Measurements from ENCODE around the gene HEG1.

HEG1 gene

DNA sequence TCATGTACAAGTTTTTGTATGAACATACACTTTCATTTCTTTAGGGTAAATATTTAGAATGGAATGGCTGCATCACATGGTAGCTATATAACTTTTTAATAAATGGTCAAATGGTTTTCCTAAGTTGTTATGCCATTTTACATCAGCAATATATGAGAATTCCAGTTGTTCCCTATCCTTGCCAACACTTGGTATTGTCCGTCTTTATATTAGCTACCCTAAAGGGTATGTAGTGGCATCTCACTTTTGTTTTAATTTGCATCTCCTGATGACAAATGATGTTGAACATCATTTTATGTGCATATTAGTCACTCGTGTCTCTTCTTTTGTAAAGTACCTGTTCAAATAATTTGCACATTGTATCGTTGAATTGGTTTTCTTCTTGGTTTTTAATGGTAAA is 118.7 kb downstream of the HEG1 start:
- no peak for DNase-seq

DNA sequence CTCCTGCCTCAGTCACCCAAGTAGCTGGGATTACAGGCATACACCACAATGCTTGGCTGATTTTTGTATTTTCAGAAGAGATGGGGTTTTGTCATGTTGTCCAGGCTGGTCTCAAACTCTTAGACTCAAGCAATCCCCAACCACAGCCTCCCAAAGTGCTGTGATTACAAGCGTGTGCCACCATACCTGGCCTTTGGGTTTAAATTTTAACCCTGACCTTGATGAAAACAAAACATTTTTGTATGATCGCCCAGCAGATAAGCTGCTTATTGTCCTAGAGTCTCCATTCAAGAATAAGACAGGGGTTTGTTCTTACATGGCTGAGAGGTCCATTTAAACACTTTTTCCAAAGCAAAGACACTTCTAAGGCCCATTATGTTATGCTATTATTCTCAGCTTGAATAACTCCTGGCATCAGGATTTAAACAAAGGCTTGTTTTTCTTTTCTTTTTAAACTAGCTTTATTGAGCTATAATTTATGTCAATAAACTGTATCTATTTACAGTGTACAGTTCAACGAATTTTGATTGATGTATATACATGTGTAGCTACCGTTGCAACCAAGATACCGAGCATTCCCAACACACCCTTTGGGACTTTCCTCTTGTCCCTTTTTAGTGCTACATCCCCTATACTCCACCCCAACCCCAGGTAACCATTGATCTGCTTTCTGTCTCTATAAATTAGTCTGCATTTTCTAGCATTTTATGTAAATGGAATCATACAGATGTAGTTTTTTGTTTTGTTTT is 119.8 kb downstream of the HEG1 start:
- no peak for DNase-seq

DNA sequence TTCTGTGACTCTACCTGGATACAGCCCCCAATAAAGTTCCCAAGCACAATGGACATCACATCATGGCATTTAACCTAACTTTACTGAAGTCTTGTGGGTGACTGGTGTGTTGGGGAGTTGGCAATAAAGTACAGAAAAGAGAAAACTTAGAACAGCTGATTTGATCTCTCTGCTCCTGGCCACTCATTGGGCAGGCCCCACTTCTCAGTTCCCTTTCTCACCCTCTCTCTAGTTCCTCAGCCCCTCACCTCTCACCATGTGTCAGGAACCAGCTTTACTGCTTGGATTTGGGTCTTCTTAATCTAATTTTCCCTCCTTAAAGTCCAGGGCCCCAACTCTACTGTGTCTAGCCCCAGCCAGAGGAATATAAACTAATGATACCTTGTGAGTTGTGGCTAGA is 120.5 kb downstream of the HEG1 start:
- no peak for DNase-seq

DNA sequence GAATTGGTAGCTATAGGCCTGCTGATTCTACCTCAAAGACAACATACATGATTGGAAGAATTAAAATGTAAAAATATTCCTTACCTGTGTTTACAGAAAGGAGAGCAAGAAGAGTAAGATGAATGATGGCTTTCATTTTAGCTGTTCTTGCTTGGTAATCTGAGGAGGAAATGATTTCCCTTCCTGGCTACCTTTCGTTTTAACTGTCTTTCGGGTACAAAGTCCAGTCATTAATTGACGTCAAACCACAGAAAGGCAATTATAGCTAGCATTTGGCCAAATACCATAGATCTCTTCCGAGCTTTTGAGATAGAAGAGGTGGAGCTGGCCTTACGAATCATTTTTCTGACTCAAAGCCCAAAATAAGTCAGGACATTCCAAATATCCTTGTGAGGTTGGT is 121.2 kb downstream of the HEG1 start, which contains the start of gene MUC13:
TSS of gene MUC13 (minus strand) at position 175 of the 400 bp plus-strand sequence. CDS start at position 136, 39 bp downstream.
- no peak for DNase-seq

DNA sequence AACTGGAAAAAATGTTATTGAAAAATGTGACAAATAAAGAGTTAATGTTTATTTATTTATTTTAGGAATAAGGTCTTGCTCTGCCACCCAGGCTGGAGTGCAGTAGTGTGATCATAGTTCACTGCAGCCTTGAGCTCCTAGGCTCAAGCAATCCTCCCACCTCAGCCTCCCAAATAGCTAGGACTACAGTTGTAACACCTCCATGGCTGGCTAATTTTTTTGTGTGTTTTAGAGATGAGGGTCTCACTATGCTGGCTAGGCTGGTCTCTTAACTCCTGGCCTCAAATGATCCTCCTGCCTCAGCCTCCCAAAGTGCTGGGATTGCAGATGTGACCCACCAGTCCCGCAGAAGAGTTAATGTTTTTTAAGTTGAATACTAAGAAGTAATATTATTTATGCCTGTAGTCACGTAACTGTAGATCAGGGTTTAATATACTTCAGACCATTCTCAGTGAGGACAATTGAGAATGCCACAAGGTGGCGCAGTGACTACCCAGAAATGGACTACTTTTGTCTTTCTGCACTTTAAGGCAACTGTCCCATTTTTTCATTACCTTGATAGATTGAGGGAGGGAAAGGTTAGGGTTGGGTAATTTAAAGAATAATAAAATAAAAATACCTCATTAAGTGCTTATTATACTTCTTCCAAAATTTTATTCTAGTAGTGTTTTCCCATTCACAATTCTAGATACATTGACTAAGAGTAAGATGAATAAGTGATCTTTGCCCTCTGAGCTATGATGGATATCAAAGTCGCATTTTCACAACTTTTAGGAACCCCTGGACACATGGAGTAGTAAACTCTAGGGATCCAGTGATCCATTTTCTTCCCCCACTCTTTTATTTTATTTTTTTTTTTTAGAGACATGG is 127.2 kb downstream of the HEG1 start:
- DNase-seq = peak; percentile 20 to 80

DNA sequence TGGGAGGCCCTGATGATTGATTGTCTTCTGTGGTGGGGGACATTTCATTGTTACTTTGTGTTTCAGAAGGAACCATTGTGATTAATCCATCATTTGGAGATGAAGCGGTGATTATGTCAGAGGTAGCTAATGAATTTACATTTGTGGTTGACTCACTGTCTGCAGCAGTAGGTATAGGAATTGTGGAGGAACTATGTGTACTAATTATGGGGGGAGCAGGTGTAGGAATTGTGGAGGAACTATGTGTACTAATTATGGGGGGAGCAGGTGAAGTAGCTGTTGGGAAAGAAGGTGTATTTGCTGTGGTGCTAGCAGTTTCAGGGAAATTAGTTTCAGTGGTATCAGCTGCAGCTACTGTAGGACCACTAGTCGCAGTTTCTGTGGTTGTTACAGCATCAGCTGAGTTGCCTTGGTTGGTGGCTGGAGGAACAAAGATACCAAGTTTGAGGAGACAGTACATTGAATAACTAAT is 128.2 kb downstream of the HEG1 start:
- DNase-seq = no peak

DNA sequence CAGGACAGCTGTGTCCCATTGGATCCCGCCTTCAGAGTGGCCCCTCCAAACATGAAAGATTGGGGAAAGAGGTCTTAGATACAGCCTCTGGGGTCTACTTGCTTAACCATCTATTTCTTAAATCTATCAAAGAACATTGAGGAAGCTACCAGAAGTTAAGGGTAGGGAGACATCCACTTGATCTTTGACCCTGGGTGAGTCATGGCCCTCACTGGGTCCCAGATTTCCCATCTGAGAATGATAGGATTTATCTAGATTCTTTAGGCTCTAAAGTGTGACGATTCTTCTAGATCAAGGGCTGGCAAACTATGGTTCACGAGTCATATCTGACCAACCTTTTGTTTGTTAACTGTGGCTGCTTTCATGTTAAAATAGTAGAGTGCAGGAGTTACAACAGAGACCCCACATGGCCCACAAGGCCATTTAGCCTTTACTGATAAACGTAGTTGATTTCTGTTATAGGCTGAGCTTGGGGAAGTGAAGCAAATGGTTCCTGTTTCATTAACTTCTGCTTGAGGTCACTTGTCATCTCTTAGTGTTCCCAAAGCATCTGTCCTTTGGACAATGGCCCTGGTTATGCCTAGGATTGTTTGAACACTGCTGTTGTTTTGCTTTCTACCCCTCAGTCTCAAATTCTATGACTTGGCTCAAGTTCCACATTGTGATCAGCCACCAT is 129.2 kb downstream of the HEG1 start:
- peak; percentile 30 to 40 for DNase-seq

DNA sequence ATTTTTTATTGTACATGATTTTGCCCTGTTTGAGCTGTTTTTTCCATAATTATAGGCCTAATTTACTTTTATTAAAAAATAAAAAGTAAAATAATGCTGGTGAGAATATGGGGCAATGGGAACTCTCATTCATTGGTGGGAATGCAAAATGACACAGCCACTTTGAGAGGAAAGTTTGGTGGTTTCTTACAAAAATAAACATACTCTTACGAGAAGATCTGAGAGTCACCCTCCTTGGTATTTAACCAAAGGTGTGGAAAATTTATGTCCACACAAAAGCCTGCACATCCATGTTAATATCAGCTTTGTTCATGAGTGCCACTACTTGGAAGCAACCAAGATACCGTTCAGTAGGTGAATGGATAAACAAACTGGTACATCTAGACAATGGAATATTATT is 131.1 kb downstream of the HEG1 start:
- no peak for DNase-seq

DNA sequence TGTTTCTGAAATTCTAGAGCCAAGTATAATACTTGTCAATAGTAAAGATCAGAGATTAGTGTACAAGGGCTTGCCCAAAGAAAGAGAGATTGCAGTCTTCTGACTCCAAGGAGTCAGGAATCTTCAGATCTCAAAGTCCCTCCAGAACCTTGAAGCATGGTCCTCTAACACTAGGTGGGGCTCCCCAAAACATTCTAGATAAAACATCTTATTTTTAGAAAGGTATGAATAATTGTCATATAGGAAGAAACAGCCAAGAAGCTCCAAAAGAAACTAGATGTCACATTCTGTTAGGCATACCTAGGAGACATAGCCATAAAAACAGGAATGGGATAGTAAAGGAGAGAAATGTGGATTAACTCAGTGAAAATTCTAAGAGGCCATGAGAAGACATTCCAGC is 132.0 kb downstream of the HEG1 start:
- no peak for DNase-seq

DNA sequence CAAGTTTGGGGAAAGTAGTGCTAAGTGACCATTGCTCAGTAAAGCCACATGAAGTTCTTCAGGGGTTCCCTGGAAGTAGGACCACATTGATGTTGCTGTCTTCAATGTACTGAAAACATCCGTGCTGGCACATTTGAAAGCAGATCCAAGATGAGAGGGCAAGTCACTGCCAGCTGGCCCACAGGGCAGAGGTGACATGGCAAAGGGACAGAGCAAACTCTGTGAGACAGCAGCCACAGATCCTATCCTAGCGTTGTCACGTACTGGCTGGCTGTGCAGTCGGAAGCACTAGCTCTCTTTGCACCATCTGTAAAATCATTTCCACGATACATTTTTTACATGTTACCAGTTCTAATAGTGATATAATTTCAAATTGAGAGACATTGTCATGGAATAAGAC is 135.1 kb downstream of the HEG1 start:
- no peak for DNase-seq

DNA sequence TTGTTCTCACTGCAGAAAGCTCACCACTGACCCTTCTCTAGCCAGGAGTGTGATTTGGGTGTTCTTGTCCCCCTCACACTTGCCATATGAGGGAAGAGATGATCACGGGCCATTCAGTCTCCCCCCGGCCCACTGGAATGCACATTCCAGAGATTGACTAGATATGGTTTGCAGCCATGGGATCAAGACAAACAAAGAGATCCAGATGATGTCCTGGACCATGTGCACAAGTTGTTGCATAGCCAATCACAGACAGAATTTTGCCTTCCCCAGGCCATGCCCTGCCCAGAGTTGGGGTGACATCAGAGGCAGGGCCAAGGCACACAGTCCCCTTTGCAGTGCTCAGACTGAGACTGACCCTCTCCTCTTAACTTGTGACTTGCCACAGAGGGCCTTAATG is 136.0 kb downstream of the HEG1 start:
- DNase-seq = no peak

DNA sequence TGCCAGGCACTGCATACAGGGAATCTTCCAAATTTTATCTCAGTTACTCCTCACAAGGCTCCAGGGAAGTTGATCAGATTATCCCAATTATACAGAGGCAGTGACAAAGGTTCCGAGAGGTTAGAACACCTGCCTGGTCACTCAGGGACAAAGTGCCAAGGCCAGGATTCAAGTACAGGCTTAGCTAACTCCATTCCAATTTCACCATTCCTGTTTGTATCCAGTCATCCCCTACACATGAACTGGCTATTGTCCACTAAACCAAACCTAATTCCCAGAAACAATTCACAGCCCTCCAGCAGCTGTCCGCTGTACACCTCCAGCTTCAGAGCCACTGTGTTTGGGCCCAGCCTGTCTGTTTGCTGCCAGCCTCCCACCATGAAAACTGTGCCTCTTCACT is 137.3 kb downstream of the HEG1 start:
- no peak for DNase-seq

DNA sequence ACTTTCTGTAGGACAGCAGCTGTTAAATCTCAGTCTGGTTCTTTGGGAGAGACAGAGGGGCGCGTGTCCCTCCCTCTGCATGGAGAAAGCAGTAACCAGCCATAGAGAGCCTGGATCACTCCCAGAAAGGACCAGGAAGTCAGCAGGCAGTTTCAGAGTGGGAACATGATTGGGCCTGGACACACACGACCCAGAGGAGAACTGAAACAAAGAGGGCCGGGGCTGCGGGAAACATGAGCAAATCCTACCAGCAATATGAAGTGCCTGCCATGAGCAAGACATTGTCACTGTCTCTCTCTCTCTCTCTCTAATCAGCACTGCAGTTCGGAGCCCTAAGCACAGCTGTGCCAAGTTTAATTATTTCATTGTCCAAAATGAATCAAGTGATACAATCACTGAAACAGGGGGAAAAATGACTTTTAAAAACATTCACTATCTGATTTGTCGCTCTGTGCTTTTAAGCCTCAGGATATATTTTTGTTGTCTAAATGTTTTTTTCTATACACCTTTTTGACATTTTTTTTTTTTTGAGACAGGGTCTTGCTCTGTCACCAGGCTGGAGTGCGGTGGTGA is 138.9 kb downstream of the HEG1 start:
- DNase-seq = peak; percentile 10 to 32

Data from inflammatory macrophage treated with lipopolysaccharide for 1 hour (primary cell).